Transverse colon (tissue), 4 donors: ENCODE measurements around the gene KIAA1549. TPM values are rescaled to one million over a fixed set of nuclear protein-coding genes. Genes with fewer than 3 reads are reported as not detected.

Experiments used
- DNase-seq: peaks from one replicate; pipeline ENCODE4 v3.0.0-alpha.2; 2019
- H3K27ac ChIP-seq, 4 donors: fragments of 200-600 bp; sonication (generic); 2 replicates each; pipeline ENCODE4 v1.5.1; 2016 to 2018; ENCODE audit warnings: inconsistent platforms in 4 of 4
- H3K27me3 ChIP-seq: fragments of 200-600 bp; sonication (generic); 2 replicates; pipeline ENCODE4 v1.5.1; 2017; ENCODE audit warnings: inconsistent platforms
- H3K36me3 ChIP-seq, 4 donors: fragments of 200-600 bp; sonication (generic); 2 replicates each; pipeline ENCODE4 v1.5.1; 2017 to 2019; ENCODE audit warnings: inconsistent platforms in 4 of 4
- H3K4me1 ChIP-seq, 4 donors: fragments of 200-600 bp; sonication (generic); 2 replicates each; pipeline ENCODE4 v1.5.1; 2017 to 2020; ENCODE audit warnings: inconsistent platforms in 4 of 4
- H3K4me3 ChIP-seq, 4 donors: fragments of 200-600 bp; sonication (generic); 1 replicate in 1 of 4; 2 replicates in 3 of 4; pipeline versions ENCODE4 v1.5.1 to v1.6.1; 2017 to 2019; ENCODE audit warnings: inconsistent platforms in 4 of 4
- H3K9me3 ChIP-seq, 2 donors: fragments of 200-600 bp; sonication (generic); 2 replicates each; pipeline ENCODE4 v1.5.1; 2017 to 2019; ENCODE audit warnings: inconsistent platforms in 2 of 2
- EP300 ChIP-seq: sonication (generic); formaldehyde crosslinking; IDR thresholded peaks from one replicate; pipeline ENCODE4 v1.6.1; 2017; ENCODE audit warnings: antibody characterized with exemption, low read depth
- POLR2A ChIP-seq: fragments of 450-650 bp; IDR thresholded peaks from one replicate; pipeline ENCODE4 v1.6.1; 2016; ENCODE audit warnings: antibody characterized with exemption, mild to moderate bottlenecking, moderate library complexity
- POLR2AphosphoS5 ChIP-seq, 3 donors: sonication (generic); formaldehyde crosslinking; IDR thresholded peaks; one replicate each; pipeline ENCODE4 v1.6.1; 2016; ENCODE audit warnings: antibody characterized with exemption in 3 of 3
- WGBS, 2 donors: methylation state at CpG; one replicate each; pipeline ENCODE4 v1.1.5; 2018; ENCODE audit warnings: low coverage in 1 of 2; 5-methylcytosine and 5-hydroxymethylcytosine counted together
- in situ Hi-C, 4 donors: fragments of 200-750 bp; cut with MboI; loops; one replicate each; pipeline versions ENCODE4 v1.15.0 to v1.15.1; 2017; ENCODE audit warnings: low sequenced_read_pairs in 3 of 4, low pct_ligation_motif_present in 1 of 4, low pct_unique_long_range_greater_than_20kb in 1 of 4
- intact Hi-C: fragments of 100-400 bp; cut with DNase I; formaldehyde crosslinking; loops from one replicate; pipeline ENCODE4 v1.15.1; 2023; ENCODE audit warnings: low total_unique reads
- small RNA-seq, 4 donors: library from RNA; depleted of rRNA; stranded (forward); fragments of <200 nt; gene quantifications; one replicate each; pipeline ENCODE3, GENCODE V24; 2016
- total RNA-seq, 4 donors: library from RNA; depleted of rRNA; stranded (reverse); fragments of >200 nt; gene quantifications; one replicate each; pipeline ENCODE4 v1.1.0, GENCODE V29; 2016
- TF ChIP-seq, protein P1 (sequence below), 5 experiments: fragments of 200-600 bp in 3 of 5; fragments of 450-650 bp in 2 of 5; sonication (generic) in 3 of 5; IDR thresholded peaks; 1 replicate in 2 of 5; 2 replicates in 3 of 5; pipeline ENCODE4 v1.5.1; 2016 to 2017; ENCODE audit warnings: antibody characterized with exemption in 5 of 5, inconsistent platforms in 3 of 5, mild to moderate bottlenecking in 2 of 5, moderate library complexity in 1 of 5

The KIAA1549 gene
- total RNA-seq, 4 donors from 2014 or later: 0.37 to 1.5 (median 0.93) TPM

DNA sequence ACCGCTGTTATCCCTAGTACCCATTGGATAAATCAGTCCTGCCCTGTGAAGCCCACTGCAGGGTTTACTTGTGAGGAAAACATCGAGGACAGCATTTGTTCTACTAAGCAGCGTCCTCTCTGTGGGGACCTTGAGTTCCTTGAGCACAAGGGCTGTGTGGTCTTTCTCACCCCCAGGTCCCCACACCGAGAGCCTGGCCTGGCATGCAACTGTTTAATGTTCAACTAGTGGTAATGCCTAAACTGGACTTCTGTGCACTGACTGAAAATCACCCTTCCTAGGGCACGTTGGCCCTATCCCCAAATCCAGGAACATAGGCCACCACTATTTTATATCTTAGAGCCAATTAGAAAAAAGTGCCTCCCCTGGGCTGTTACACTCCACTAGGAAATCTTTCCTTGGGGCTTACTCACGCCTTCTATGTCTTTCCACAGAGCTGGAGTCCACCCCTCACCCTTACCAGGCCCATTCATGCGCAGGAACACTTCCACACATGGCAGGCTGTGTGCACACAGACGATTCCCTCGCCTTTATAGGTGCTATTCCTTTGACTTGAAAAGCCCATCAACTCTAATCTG is 185.1 kb downstream of the KIAA1549 start:
- 78 to 82% methylated on average over 3 to 9 of the region's 9 CpGs for WGBS, 2 donors
- Histone ChIP-seq H3K27ac (no peak overlapping the region), H3K4me1 (no peaks in the 10 kb centered on the region), H3K27me3 (no peaks in the 10 kb centered on the region), H3K4me3 (no peak overlapping the region), H3K9me3 (no peaks in the 10 kb centered on the region), H3K36me3 (no peaks in the 10 kb centered on the region)
- in situ Hi-C loops (no loop called here), intact Hi-C loops (no loop called here)
- DNase-seq: no peak
- TF ChIP-seq, protein P1, sequence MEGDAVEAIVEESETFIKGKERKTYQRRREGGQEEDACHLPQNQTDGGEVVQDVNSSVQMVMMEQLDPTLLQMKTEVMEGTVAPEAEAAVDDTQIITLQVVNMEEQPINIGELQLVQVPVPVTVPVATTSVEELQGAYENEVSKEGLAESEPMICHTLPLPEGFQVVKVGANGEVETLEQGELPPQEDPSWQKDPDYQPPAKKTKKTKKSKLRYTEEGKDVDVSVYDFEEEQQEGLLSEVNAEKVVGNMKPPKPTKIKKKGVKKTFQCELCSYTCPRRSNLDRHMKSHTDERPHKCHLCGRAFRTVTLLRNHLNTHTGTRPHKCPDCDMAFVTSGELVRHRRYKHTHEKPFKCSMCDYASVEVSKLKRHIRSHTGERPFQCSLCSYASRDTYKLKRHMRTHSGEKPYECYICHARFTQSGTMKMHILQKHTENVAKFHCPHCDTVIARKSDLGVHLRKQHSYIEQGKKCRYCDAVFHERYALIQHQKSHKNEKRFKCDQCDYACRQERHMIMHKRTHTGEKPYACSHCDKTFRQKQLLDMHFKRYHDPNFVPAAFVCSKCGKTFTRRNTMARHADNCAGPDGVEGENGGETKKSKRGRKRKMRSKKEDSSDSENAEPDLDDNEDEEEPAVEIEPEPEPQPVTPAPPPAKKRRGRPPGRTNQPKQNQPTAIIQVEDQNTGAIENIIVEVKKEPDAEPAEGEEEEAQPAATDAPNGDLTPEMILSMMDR (IDR thresholded peaks at IDR 0.05): no peak
- TF ChIP-seq EP300: no peak
- no peak for TF ChIP-seq POLR2AphosphoS5 (IDR thresholded peaks at IDR 0.05)
- TF ChIP-seq POLR2A: no peak

DNA sequence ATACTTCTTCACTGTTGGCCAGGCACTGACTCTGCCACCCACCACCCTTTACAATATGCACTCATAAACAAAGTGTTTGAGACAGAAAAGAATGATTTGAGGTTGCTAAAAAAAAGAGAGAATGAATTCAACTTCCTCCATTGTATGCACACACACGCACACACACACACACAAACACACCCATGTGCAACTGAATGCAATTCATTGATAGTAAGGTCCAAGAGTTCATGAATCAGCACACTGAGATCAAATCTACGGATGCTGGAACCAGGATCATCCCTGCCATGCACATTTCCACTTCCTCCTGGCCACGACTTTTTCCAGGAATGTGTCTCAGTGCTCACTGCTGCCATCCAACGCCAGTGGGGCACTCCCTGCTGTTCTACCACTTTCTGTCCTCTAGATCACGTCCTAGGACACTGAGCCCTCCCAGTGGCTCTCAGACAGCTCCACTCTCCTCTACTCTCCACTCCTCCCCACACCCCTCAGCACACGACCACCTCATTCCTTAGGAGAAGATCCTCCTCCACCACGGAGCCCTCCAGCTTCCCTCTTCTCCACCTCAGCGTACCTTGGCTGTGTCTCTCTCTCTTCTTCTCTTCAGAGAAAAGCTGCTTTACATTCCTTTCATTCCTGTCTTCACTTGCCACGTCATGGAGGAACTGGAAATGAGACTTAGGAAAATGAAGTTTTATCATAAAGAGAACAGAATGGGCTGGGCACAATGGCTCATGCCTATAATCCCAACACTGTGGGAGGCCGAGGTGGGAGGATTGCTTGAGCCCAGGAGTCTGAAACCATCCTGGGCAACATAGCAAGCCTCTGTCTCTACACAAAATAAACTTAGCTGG is 195.4 kb downstream of the KIAA1549 start:
- intact Hi-C loops (no loop called here), in situ Hi-C loops (no loop called here)
- no peaks in the 10 kb centered on the region for H3K4me1 ChIP-seq
- H3K36me3 ChIP-seq: no peaks in the 10 kb centered on the region
- peaks cover 0 to 3% of the 10 kb centered on the region in 2 donors for H3K9me3 ChIP-seq
- TF ChIP-seq, protein P1 (IDR thresholded peaks at IDR 0.05): no peak
- TF ChIP-seq EP300: no peak
- TF ChIP-seq POLR2AphosphoS5 (IDR thresholded peaks at IDR 0.05): no peak
- no peak for TF ChIP-seq POLR2A
- 39 to 52% methylated on average over 5 to 10 of the region's 10 CpGs for WGBS, 2 donors
- H3K27me3 ChIP-seq: no peaks in the 10 kb centered on the region
- H3K27ac ChIP-seq: no peak overlapping the region
- DNase-seq: no peak
- H3K4me3 ChIP-seq: no peak overlapping the region

DNA sequence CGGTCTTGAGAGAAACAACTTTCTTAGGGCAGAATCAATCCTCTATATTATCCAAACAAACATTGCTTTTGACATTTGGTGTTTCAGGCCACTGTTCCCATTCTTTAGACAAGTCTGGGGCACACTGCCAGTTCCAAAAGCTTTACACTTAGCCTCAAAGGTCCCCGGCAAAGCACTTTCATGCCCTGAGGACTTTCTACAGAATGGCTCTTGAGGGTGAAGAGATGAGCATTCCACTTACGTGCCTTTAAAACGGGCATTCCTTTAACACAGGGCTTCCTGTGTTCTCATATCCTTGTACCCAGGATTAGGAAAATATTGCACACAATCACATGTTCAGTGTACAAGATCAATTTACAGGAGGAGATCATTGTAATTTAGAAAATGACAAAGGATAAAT is 196.5 kb downstream of the KIAA1549 start:
- intact Hi-C loops: no loop called here
- no peaks in the 10 kb centered on the region for H3K4me1 ChIP-seq
- no peaks in the 10 kb centered on the region for H3K36me3 ChIP-seq
- no peak overlapping the region for H3K27ac ChIP-seq
- WGBS, 2 donors: 59 to 80% methylated on average over 1 to 4 of the region's 4 CpGs
- no peak overlapping the region for H3K4me3 ChIP-seq
- in situ Hi-C loops: no loop called here
- peaks cover 0 to 3% of the 10 kb centered on the region in 2 donors for H3K9me3 ChIP-seq
- TF ChIP-seq, protein P1 (IDR thresholded peaks at IDR 0.05): no peak
- no peaks in the 10 kb centered on the region for H3K27me3 ChIP-seq
- DNase-seq: no peak

Small RNAs within 50 kb of the gene (small RNA-seq; reads per million reads assigned to genes)
- 0 reads per million in 4 donors for gene RNU6-1272P

Other genes with a start within 250 kb of the KIAA1549 start
- gene TMEM213, start 183.4 kb downstream of the KIAA1549 start, total RNA-seq: not detected
- gene ATP6V0A4, start 183.2 kb downstream of the KIAA1549 start, total RNA-seq: not detected
- 10 to 100 TPM in 2 of 4 donors, 1 to 10 TPM in 2; 5.2 to 71.4 (median 14.7) TPM for gene ZC3HAV1L, start 54.7 kb upstream of the KIAA1549 start, total RNA-seq
- 10 to 100 TPM; 11.7 to 40.6 (median 34.5) TPM for gene ZC3HAV1, start 128.3 kb upstream of the KIAA1549 start, total RNA-seq
- gene UBN2, start 249.8 kb upstream of the KIAA1549 start, total RNA-seq: 10 to 100 TPM in 3 of 4 donors, 1 to 10 TPM in 1; 9.7 to 22.1 (median 13.9) TPM